Measurements from ENCODE around the gene ZNF124. TPM values are rescaled to one million over a fixed set of nuclear protein-coding genes. Genes with fewer than 3 reads are reported as not detected.

Gene ZNF124
- total and polyA plus RNA-seq, 7 donors: 4.5 to 122 (median 43.2) TPM

DNA sequence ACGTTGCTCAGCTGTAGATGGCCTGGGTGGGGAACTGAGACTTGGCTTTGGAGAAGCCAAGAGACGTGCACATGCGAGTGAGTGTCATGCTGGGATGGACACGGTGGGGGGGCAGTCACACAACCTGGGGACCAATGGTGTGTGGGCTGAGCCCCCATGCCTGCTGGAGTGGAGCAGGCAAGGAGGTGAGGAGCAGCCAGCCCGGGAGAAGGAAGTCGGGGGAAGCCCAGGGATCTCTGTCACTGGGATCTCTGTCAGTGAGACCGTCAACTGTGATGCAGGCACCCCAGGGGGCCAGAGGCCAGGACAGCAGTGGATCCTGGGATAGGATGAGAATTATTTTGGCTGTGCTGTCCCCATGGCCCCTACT, 56.7 kb downstream of the ZNF124 start:
- Histone ChIP-seq H3K36me3 (no peaks in the 10 kb centered on the region), H3K27me3 (no peaks in the 10 kb centered on the region), H3K4me3 (no peak overlapping the region), H3K4me1 (peaks cover 0 to 22% (median 15%) of the 10 kb centered on the region in 4 donors), H3K27ac (no peak overlapping the region), H3K9me3 (no peaks in the 10 kb centered on the region)
- no peak for DNase-seq
- TF ChIP-seq POLR2AphosphoS5 (IDR thresholded peaks at IDR 0.05): no peak
- TF ChIP-seq EP300 (IDR thresholded peaks at IDR 0.05): no peak
- WGBS, 2 donors: 69 to 82% methylated on average over 7 of the region's 7 CpGs
- intact Hi-C loops (cut with DNase I): no loop called here

GRCh38 chr1:247114351-247115140, 57.3 kb downstream of the ZNF124 start:
- Histone ChIP-seq H3K4me3 (no peak overlapping the region), H3K4me1 (peaks cover 0 to 23% (median 15%) of the 10 kb centered on the region in 4 donors), H3K27ac (no peak overlapping the region), H3K27me3 (no peaks in the 10 kb centered on the region), H3K9me3 (no peaks in the 10 kb centered on the region), H3K36me3 (no peaks in the 10 kb centered on the region)
- TF ChIP-seq POLR2A (IDR thresholded peaks at IDR 0.05): no peak
- TF ChIP-seq CTCF (IDR thresholded peaks at IDR 0.05): no peak
- intact Hi-C loops (cut with DNase I): no loop called here
- WGBS, 2 donors: 80 to 89% methylated on average over 13 of the region's 13 CpGs
- DNase-seq: no peak

DNA sequence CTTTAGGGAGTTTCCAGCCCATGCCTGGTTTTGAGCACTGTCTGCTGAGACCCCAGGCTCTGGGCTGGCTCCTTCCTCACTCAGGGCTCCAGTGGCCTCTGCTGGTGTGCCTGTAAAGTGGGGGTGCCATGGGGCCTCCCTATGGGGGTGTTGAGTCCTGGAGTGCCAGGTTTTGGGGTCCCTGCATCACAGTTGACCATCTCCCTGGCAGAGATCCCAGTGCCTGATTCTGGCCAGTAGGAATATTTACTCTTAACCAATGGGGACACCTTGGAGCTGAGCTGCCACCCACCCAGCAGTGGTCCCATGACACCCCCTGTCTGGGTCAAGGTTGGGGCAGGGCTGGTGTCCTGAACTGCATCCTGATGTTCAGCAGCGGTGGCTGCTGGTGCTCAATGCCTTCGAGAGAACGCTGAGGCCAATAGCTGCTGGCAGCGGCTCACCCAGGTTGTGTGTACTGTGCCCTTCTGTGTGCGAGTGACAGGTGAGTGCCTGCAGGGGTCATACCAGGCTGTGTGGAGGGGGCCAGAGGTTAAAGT, 58.0 kb downstream of the ZNF124 start:
- intact Hi-C loops (cut with DNase I): no loop called here
- H3K4me1 ChIP-seq: peaks cover 0 to 23% (median 15%) of the 10 kb centered on the region in 4 donors
- no peak overlapping the region for H3K4me3 ChIP-seq
- 88 to 91% methylated on average over 5 of the region's 5 CpGs for WGBS, 2 donors
- TF ChIP-seq CTCF (IDR thresholded peaks at IDR 0.05) (no peak), EP300 (IDR thresholded peaks at IDR 0.05) (no peak), POLR2AphosphoS5 (IDR thresholded peaks at IDR 0.05) (no peak), POLR2A (IDR thresholded peaks at IDR 0.05) (no peak)
- no peaks in the 10 kb centered on the region for H3K27me3 ChIP-seq
- no peak overlapping the region for H3K27ac ChIP-seq
- H3K9me3 ChIP-seq: no peaks in the 10 kb centered on the region
- no peak for DNase-seq
- H3K36me3 ChIP-seq: no peaks in the 10 kb centered on the region

DNA sequence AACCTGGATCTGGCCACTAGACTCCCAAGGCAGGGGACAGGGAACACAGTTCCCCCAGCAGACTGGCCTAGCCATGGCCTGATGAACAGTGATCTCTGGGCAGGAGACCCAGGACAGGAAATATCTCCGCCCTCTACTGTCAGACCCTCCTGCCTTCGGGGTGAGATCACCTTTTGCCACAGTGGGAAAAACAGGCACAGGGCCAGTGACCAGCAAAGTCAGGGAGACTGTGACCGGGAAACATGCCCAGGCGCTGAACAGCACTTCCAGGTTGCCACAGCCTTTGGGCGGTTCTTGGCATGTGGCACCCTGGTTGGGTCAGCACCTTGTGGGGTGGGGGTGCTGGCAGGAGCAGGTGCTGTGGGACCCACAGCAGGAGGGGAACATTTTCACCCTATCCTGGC, 58.7 kb downstream of the ZNF124 start:
- Histone ChIP-seq H3K36me3 (no peaks in the 10 kb centered on the region), H3K27ac (no peak overlapping the region), H3K4me3 (no peak overlapping the region), H3K4me1 (peaks cover 0 to 23% (median 15%) of the 10 kb centered on the region in 4 donors), H3K9me3 (no peaks in the 10 kb centered on the region), H3K27me3 (no peaks in the 10 kb centered on the region)
- WGBS, 2 donors: 60 to 82% methylated on average over 5 of the region's 5 CpGs
- DNase-seq: no peak
- TF ChIP-seq POLR2A (IDR thresholded peaks at IDR 0.05) (no peak), CTCF (IDR thresholded peaks at IDR 0.05) (no peak)
- intact Hi-C loops (cut with DNase I): no loop called here

DNA sequence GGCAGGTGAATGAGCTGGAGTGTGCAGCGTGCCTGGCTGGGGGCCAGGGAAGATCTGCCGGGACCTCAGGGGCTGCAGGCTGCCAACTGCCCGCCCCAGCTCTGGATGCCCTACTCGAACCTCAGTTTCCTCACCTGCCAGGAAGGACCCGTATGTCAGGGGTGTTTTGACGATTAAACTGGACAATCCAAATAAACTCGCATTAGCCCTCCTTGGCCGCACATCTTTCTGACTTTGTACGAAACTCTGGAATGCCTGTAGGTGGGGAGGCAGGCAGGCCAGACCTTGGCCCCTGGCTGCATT, 59.4 kb downstream of the ZNF124 start:
- H3K27ac ChIP-seq: peak overlapping the region; percentile 85 to 91 (median 88)
- H3K9me3 ChIP-seq: no peaks in the 10 kb centered on the region
- TF ChIP-seq EP300 (IDR thresholded peaks at IDR 0.05) (no peak), CTCF (IDR thresholded peaks at IDR 0.05) (no peak), POLR2AphosphoS5 (IDR thresholded peaks at IDR 0.05) (no peak), POLR2A (IDR thresholded peaks at IDR 0.05) (no peak)
- H3K27me3 ChIP-seq: no peaks in the 10 kb centered on the region
- H3K4me3 ChIP-seq: peak overlapping the region; percentile 52 to 94 (median 74)
- intact Hi-C loops (cut with DNase I): no loop called here
- H3K4me1 ChIP-seq: peaks cover 0 to 23% (median 15%) of the 10 kb centered on the region in 4 donors
- no peaks in the 10 kb centered on the region for H3K36me3 ChIP-seq
- 24 to 65% methylated on average over 9 of the region's 9 CpGs for WGBS, 2 donors
- DNase-seq: no peak

All from sigmoid colon (tissue), 7 donors.